ENCODE results near the gene NDEL1. TPM values are rescaled to one million over a fixed set of nuclear protein-coding genes. Genes with fewer than 3 reads are reported as not detected.

Gene NDEL1
- total RNA-seq, 1 donor from 2014 or later, result 33.4 TPM

DNA sequence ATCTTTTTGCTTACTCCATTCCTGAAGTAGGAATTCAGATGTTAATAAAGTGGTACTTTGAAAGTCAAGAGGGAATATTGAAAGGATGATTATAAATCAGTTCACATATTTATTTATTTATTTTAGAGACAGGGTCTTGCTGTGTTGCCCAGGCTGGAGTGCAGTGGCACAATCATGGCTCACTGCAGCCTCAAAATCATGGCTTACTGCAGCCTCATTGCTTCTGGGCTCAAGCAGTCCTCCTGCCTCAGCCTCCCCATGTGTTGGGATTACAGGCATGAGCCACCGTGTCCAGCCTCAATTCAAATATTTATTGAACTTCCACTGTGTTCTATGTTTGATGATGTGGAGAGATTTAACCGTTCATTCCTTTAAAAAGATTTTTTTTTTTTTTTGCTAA is 6.6 kb downstream of the NDEL1 start:
- TF ChIP-seq CTCF (conservative IDR thresholded peaks at IDR 0.05; ENCODE audit: low read depth, low read length), result no peak
- no peak overlapping the region for H3K4me3 ChIP-seq (ENCODE audit: low read depth, low read length)
- DNase-seq (ENCODE audit: low read depth), result no peak

GRCh38 chr17:8443756-8444155 is 8.1 kb downstream of the NDEL1 start:
- TF ChIP-seq CTCF (conservative IDR thresholded peaks at IDR 0.05; ENCODE audit: low read depth, low read length), result no peak
- no peak overlapping the region for H3K4me3 ChIP-seq (ENCODE audit: low read depth, low read length)
- DNase-seq (ENCODE audit: low read depth), result no peak

DNA sequence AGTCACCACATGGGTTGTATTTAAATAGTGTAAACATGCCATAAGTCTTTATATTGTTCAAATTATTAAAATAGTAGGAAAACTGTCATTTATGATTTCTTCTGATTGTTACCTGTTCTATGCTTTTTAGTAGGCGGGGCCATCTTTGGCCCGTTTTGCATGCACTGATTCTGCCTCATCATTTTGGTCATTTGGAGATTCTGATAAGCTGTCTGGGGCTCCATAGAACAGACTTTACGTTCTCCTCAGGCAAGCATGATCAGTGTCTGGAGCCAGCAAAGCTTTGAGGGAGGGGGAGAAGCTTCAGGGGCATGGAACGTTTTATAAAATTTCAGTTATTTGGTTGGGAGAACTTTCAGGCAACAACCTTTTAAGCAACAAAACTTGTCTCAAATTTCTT is 8.8 kb downstream of the NDEL1 start:
- no peak for TF ChIP-seq CTCF (conservative IDR thresholded peaks at IDR 0.05; ENCODE audit: low read depth, low read length)
- DNase-seq (ENCODE audit: low read depth), result no peak
- H3K4me3 ChIP-seq (ENCODE audit: low read depth, low read length), result no peak overlapping the region

GRCh38 chr17:8445536-8445935 is 9.9 kb downstream of the NDEL1 start:
- DNase-seq (ENCODE audit: low read depth), result no peak
- TF ChIP-seq CTCF (conservative IDR thresholded peaks at IDR 0.05; ENCODE audit: low read depth, low read length), result no peak
- no peak overlapping the region for H3K4me3 ChIP-seq (ENCODE audit: low read depth, low read length)

- no peak overlapping the region for H3K4me3 ChIP-seq (ENCODE audit: low read depth, low read length)
- DNase-seq (ENCODE audit: low read depth), result no peak
- TF ChIP-seq CTCF (conservative IDR thresholded peaks at IDR 0.05; ENCODE audit: low read depth, low read length), result no peak
Observed at GRCh38 chr17:8447799-8448198, 12.1 kb downstream of the NDEL1 start.

GRCh38 chr17:8448310-8448709 is 12.6 kb downstream of the NDEL1 start:
- TF ChIP-seq CTCF (conservative IDR thresholded peaks at IDR 0.05; ENCODE audit: low read depth, low read length), result no peak
- no peak for DNase-seq (ENCODE audit: low read depth)

GRCh38 chr17:8451933-8452614 is 16.4 kb downstream of the NDEL1 start:
- no peak for TF ChIP-seq CTCF (conservative IDR thresholded peaks at IDR 0.05; ENCODE audit: low read depth, low read length)
- H3K4me3 ChIP-seq (ENCODE audit: low read depth, low read length), result no peak overlapping the region
- DNase-seq (ENCODE audit: low read depth), result no peak

More at GRCh38 chr17:8448310-8448709, 12.6 kb downstream of the NDEL1 start:
- H3K4me3 ChIP-seq (ENCODE audit: low read depth, low read length), result no peak overlapping the region
